ENCODE measurements around the gene OAF. TPM values are rescaled to one million over a fixed set of nuclear protein-coding genes. Genes with fewer than 3 reads are reported as not detected.

OAF gene
- polyA plus RNA-seq, 6 donors from 2014 or later, result 0.60 to 3.0 (median 1.4) TPM; not detected in 1

DNA sequence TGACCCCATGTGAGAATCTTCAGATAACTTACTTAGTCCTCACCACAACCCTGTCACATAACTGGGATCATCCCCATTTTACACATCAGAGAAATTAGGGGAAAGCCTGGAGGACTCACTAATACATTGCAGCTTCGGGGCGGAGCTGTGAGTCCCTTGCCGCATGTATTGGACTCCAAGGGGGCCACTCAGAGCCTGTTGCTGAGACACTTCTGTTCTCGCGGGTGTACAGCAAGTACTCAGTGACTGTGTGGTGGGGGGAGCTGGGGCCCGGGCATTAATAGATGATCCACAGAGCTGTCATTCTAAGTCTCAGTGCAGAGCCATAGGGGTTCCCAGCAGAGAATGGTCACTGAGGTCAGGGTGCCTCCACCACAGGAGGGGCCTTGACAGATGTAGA lies 13.5 kb downstream of the OAF start:
- peaks cover 10 to 29% (median 15%) of the 10 kb centered on the region in 3 donors for H3K4me1 Mint-ChIP-seq
- no peaks in the 10 kb centered on the region for H3K9me3 Mint-ChIP-seq
- DNase-seq (no peak), ATAC-seq (ENCODE audit: low read depth in 2 of 2) (no peak)
- peaks cover 0 to 10% (median 5%) of the 10 kb centered on the region in 3 donors for H3K27me3 Mint-ChIP-seq
- H3K27ac Mint-ChIP-seq, result peak overlapping the region in 1 of 6 donors; percentile 50
- no peaks in the 10 kb centered on the region for H3K36me3 Mint-ChIP-seq
- H3K4me3 Mint-ChIP-seq, result peak overlapping the region in 3 of 8 donors; percentile 17 to 66 (median 46)

- H3K27ac Mint-ChIP-seq, result peak overlapping the region in 2 of 6 donors; percentile 10 to 34
- no peaks in the 10 kb centered on the region for H3K9me3 Mint-ChIP-seq
- ATAC-seq (ENCODE audit: low read depth in 2 of 2), result peak in 1 of 2 donors; percentile 40
- peak overlapping the region in 4 of 8 donors; percentile 17 to 66 (median 57) for H3K4me3 Mint-ChIP-seq
- H3K27me3 Mint-ChIP-seq, result peaks cover 4 to 10% (median 5%) of the 10 kb centered on the region in 3 donors
- DNase-seq, result no peak
- peaks cover 10 to 29% (median 15%) of the 10 kb centered on the region in 3 donors for H3K4me1 Mint-ChIP-seq
- H3K36me3 Mint-ChIP-seq, result no peaks in the 10 kb centered on the region
Observed at GRCh38 chr11:120224972-120225909, 14.4 kb downstream of the OAF start.

DNA sequence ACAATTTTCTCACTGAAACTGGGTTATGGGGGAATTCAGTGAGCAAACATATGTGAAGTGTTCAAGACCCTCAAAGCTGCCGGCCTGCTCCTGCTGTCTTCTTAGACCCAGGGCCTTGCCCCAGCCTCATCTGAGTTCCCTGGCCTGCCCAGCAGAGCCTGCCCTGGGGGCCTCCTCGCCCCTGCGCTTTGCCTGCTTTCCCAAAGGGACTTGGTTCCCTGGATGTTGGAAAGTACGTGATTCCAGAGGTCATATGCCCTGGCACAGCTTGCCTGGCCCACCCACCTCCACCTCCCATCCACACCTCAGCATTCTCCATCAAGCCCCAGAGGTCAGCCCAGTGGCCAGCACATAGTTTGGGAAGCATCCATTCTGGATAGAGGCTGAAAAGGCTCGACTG lies 15.4 kb downstream of the OAF start:
- Mint-ChIP-seq H3K36me3 (no peaks in the 10 kb centered on the region), H3K27me3 (peaks cover 4 to 10% (median 5%) of the 10 kb centered on the region in 3 donors), H3K4me1 (peaks cover 10 to 29% (median 15%) of the 10 kb centered on the region in 3 donors), H3K27ac (peak overlapping the region in 1 of 6 donors; percentile 83), H3K9me3 (no peaks in the 10 kb centered on the region), H3K4me3 (no peak overlapping the region)
- no peak for ATAC-seq (ENCODE audit: low read depth in 2 of 2)
- DNase-seq, result no peak

- ATAC-seq (ENCODE audit: low read depth in 2 of 2) (no peak), DNase-seq (no peak)
- Mint-ChIP-seq H3K27me3 (peaks cover 4 to 10% (median 10%) of the 10 kb centered on the region in 3 donors), H3K4me3 (no peak overlapping the region), H3K36me3 (no peaks in the 10 kb centered on the region), H3K4me1 (peaks cover 10 to 29% (median 15%) of the 10 kb centered on the region in 3 donors), H3K9me3 (no peaks in the 10 kb centered on the region), H3K27ac (peak overlapping the region in 1 of 6 donors; percentile 83)
Observed at GRCh38 chr11:120226714-120227113, 15.9 kb downstream of the OAF start.

DNA sequence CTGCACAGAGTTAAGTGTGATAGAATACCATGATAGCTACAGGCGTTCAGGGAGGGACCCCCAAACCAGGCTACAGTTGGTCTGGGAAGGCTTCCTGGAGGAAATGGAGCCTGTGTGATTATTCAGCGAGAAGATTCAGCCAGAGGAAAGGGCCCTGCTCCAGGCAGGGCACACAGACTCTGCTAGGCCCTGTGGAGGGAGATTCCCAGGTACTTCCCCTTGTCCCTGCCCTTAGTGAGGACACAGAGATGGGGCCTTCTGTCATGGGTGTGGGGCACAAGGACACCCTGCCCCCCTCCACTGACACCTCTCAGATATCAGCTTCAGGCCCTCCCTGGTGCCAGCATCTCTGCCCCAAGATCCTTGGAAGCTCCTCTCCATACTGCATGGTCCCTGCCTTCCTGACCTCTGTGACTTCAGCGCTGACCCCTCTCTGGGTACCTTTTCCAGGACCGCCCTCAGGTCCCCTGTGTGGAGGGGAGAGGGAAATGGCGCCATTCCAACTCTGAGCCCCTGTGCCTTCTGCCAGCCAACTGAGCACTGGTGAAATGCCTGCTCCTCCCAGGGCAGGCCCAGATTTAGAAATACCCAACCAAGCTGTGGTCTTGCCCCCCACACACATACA lies 16.5 kb downstream of the OAF start:
- no peak overlapping the region for H3K4me3 Mint-ChIP-seq
- DNase-seq, result no peak

DNA sequence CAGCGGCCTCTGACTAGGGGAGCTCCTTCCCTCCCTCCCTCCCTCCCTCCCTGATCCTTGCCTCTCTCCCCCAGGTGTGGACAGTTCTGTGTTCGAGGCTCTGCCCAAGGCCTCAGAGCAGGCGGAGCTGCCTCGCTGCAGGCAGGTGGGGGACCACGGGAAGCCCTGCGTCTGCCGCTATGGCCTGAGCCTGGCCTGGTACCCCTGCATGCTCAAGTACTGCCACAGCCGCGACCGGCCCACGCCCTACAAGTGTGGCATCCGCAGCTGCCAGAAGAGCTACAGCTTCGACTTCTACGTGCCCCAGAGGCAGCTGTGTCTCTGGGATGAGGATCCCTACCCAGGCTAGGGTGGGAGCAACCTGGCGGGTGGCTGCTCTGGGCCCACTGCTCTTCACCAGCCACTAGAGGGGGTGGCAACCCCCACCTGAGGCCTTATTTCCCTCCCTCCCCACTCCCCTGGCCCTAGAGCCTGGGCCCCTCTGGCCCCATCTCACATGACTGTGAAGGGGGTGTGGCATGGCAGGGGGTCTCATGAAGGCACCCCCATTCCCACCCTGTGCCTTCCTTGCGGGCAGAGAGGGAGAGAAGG lies 18.1 kb downstream of the OAF start:
- H3K27ac Mint-ChIP-seq, result no peak overlapping the region

More for the DNA sequence above, 16.5 kb downstream of the OAF start:
- peaks cover 4 to 14% (median 10%) of the 10 kb centered on the region in 3 donors for H3K27me3 Mint-ChIP-seq
- no peak for ATAC-seq (ENCODE audit: low read depth in 2 of 2)
- H3K27ac Mint-ChIP-seq, result peak overlapping the region in 1 of 6 donors; percentile 10
- no peaks in the 10 kb centered on the region for H3K36me3 Mint-ChIP-seq
- no peaks in the 10 kb centered on the region for H3K9me3 Mint-ChIP-seq
- H3K4me1 Mint-ChIP-seq, result peaks cover 10 to 29% (median 15%) of the 10 kb centered on the region in 3 donors

GRCh38 chr11:120229451-120230424 lies 18.9 kb downstream of the OAF start:
- peaks cover 21 to 36% (median 24%) of the 10 kb centered on the region in 3 donors for H3K27me3 Mint-ChIP-seq
- DNase-seq, result no peak

More for the DNA sequence above, 18.1 kb downstream of the OAF start:
- Mint-ChIP-seq H3K36me3 (no peaks in the 10 kb centered on the region), H3K4me1 (peaks cover 10 to 24% (median 15%) of the 10 kb centered on the region in 3 donors), H3K27me3 (peaks cover 13 to 27% (median 16%) of the 10 kb centered on the region in 3 donors), H3K4me3 (no peak overlapping the region), H3K9me3 (no peaks in the 10 kb centered on the region)
- ATAC-seq (ENCODE audit: low read depth in 2 of 2), result no peak
- no peak for DNase-seq

GRCh38 chr11:120230433-120231071 lies 19.7 kb downstream of the OAF start:
- H3K9me3 Mint-ChIP-seq, result no peaks in the 10 kb centered on the region
- ATAC-seq (ENCODE audit: low read depth in 2 of 2) (no peak), DNase-seq (no peak)
- H3K4me3 Mint-ChIP-seq, result no peak overlapping the region
- H3K27ac Mint-ChIP-seq, result no peak overlapping the region
- H3K27me3 Mint-ChIP-seq, result peaks cover 27 to 44% (median 31%) of the 10 kb centered on the region in 3 donors
- peaks cover 0 to 8% (median 5%) of the 10 kb centered on the region in 3 donors for H3K4me1 Mint-ChIP-seq
- no peaks in the 10 kb centered on the region for H3K36me3 Mint-ChIP-seq

More at GRCh38 chr11:120229451-120230424, 18.9 kb downstream of the OAF start:
- H3K9me3 Mint-ChIP-seq, result no peaks in the 10 kb centered on the region
- no peak for ATAC-seq (ENCODE audit: low read depth in 2 of 2)
- peak overlapping the region in 1 of 6 donors; percentile 40 for H3K27ac Mint-ChIP-seq
- no peaks in the 10 kb centered on the region for H3K36me3 Mint-ChIP-seq
- H3K4me1 Mint-ChIP-seq, result peaks cover 5 to 16% (median 11%) of the 10 kb centered on the region in 3 donors
- no peak overlapping the region for H3K4me3 Mint-ChIP-seq

DNA sequence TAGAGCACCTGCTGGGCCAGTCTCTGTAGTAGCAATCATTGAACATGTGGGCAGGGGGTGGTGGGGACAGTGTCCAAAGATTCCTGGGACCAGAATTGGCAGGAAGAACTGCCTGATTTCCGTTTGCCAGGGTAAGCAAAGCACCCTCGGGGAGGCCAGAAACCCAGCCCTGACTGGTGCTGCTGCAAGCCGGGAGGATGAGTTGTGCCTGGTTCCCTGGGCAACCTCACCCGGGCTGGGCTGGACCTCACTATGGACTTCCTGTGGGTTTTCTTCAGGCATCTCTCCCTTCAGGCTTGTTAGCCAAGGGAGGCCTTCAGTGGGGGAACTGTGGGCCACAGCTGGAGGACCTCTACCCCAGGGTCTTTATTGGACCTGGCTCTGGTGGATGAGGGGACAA lies 21.1 kb downstream of the OAF start:
- DNase-seq (no peak), ATAC-seq (ENCODE audit: low read depth in 2 of 2) (no peak)
- peaks cover 0 to 2% (median 0%) of the 10 kb centered on the region in 3 donors for H3K4me1 Mint-ChIP-seq
- H3K36me3 Mint-ChIP-seq, result no peaks in the 10 kb centered on the region
- H3K27ac Mint-ChIP-seq, result no peak overlapping the region
- peaks cover 34 to 53% (median 37%) of the 10 kb centered on the region in 3 donors for H3K27me3 Mint-ChIP-seq
- no peak overlapping the region for H3K4me3 Mint-ChIP-seq
- H3K9me3 Mint-ChIP-seq, result no peaks in the 10 kb centered on the region

DNA sequence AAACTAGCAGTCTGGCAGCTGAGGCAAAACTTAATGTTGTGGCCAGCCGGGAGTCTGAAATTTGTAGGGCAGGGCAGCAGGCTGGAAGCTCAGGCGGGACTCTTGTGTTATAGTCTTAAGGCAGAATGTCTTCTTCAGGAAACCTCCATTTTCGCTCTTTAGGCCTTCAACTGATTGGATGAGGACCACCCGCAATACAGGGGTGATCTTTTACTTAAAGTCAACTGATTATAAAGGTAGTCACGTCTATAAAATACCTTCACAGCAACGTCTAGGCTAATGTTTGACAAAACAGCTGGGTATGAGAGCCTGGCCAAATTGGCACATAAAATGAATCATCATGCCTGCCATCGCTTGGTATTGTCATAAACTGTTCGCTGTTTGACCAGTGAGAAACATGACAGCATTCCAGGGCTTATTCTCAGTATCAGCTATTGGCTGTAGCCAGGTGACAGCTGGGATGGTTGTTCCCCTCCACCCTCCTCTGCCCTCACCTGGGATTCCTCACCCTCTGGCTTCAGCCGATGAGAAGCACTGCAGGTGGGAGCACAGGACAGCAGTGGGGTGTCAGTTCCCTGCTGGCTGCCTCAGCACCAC lies 22.5 kb downstream of the OAF start:
- peaks cover 0 to 2% (median 0%) of the 10 kb centered on the region in 3 donors for H3K4me1 Mint-ChIP-seq

GRCh38 chr11:120235024-120235628 lies 24.3 kb downstream of the OAF start:
- peak in 1 of 2 donors; percentile 27 for ATAC-seq (ENCODE audit: low read depth in 2 of 2)
- peaks cover 44 to 77% (median 63%) of the 10 kb centered on the region in 3 donors for H3K27me3 Mint-ChIP-seq
- DNase-seq, result peak; percentile 18
- no peaks in the 10 kb centered on the region for H3K9me3 Mint-ChIP-seq
- no peak overlapping the region for H3K27ac Mint-ChIP-seq
- H3K4me1 Mint-ChIP-seq, result peaks cover 4 to 6% (median 6%) of the 10 kb centered on the region in 3 donors
- H3K36me3 Mint-ChIP-seq, result peaks cover 0 to 9% of the 10 kb centered on the region in 2 donors
- no peak overlapping the region for H3K4me3 Mint-ChIP-seq

More for the DNA sequence above, 22.5 kb downstream of the OAF start:
- DNase-seq, result no peak
- H3K27me3 Mint-ChIP-seq, result peaks cover 43 to 63% (median 48%) of the 10 kb centered on the region in 3 donors
- no peak for ATAC-seq (ENCODE audit: low read depth in 2 of 2)
- no peak overlapping the region for H3K4me3 Mint-ChIP-seq
- H3K27ac Mint-ChIP-seq, result no peak overlapping the region
- no peaks in the 10 kb centered on the region for H3K9me3 Mint-ChIP-seq
- no peaks in the 10 kb centered on the region for H3K36me3 Mint-ChIP-seq
